ENCODE data around the gene FBXL3. TPM values are rescaled to one million over a fixed set of nuclear protein-coding genes. Genes with fewer than 3 reads are reported as not detected.

FBXL3 gene
- polyA plus RNA-seq, 1 donor from 2014 or later = 44.1 TPM

- no peaks in the 10 kb centered on the region for H3K9me2 ChIP-seq (ENCODE audit: insufficient read depth, low read length)
- no peak overlapping the region for H3K4me2 ChIP-seq (ENCODE audit: low read length)
- no peak overlapping the region for H2AFZ ChIP-seq (ENCODE audit: low read depth, low read length)
- no peaks in the 10 kb centered on the region for H3F3A ChIP-seq (ENCODE audit: insufficient read depth, low read length, poor library complexity, severe bottlenecking)
- H3K79me2 ChIP-seq (replicated peaks; ENCODE audit: insufficient read depth, low read length) = no peaks in the 10 kb centered on the region
- peaks cover 9% of the 10 kb centered on the region for H3K27me3 ChIP-seq (ENCODE audit: insufficient read depth, low read depth, low read length)
- no peaks in the 10 kb centered on the region for H3K9me3 ChIP-seq (ENCODE audit: low read length)
- TF ChIP-seq EP300 (conservative IDR thresholded peaks at IDR 0.05; ENCODE audit: poor library complexity, severe bottlenecking) (no peak), EZH2 (IDR thresholded peaks at IDR 0.05; ENCODE audit: borderline replicate concordance, insufficient read depth, low read length, poor library complexity, severe bottlenecking) (no peak), POLR2AphosphoS5 (IDR thresholded peaks at IDR 0.05) (no peak), TAF1 (IDR thresholded peaks at IDR 0.05; ENCODE audit: low read depth) (no peak), MXI1 (conservative IDR thresholded peaks at IDR 0.05; ENCODE audit: poor library complexity, severe bottlenecking) (no peak), REST (IDR thresholded peaks at IDR 0.05; ENCODE audit: borderline replicate concordance) (no peak), RAD21 (conservative IDR thresholded peaks at IDR 0.05) (no peak)
- no peak overlapping the region for H3K9ac ChIP-seq (ENCODE audit: low read length)
- H3K27ac ChIP-seq (ENCODE audit: low read length) = no peak overlapping the region
- H3K4me3 ChIP-seq (ENCODE audit: low read length) = no peak overlapping the region
- no peaks in the 10 kb centered on the region for H4K20me1 ChIP-seq (ENCODE audit: insufficient read depth)
- no peaks in the 10 kb centered on the region for H3K36me3 ChIP-seq (ENCODE audit: insufficient read depth, low read length)
Observed at GRCh38 chr13:76976490-76976889, 50.5 kb downstream of the FBXL3 start.

- Histone ChIP-seq H3K27ac (ENCODE audit: low read length) (no peak overlapping the region), H3K4me3 (ENCODE audit: low read length) (no peak overlapping the region), H3K9me3 (ENCODE audit: low read length) (no peaks in the 10 kb centered on the region), H3K27me3 (ENCODE audit: insufficient read depth, low read depth, low read length) (peaks cover 9% of the 10 kb centered on the region), H3K4me2 (ENCODE audit: low read length) (no peak overlapping the region), H3F3A (ENCODE audit: insufficient read depth, low read length, poor library complexity, severe bottlenecking) (no peaks in the 10 kb centered on the region), H3K9ac (ENCODE audit: low read length) (no peak overlapping the region), H4K20me1 (ENCODE audit: insufficient read depth) (no peaks in the 10 kb centered on the region), H3K79me2 (replicated peaks; ENCODE audit: insufficient read depth, low read length) (no peaks in the 10 kb centered on the region), H2AFZ (ENCODE audit: low read depth, low read length) (no peak overlapping the region), H3K9me2 (ENCODE audit: insufficient read depth, low read length) (no peaks in the 10 kb centered on the region), H3K36me3 (ENCODE audit: insufficient read depth, low read length) (no peaks in the 10 kb centered on the region)
- TF ChIP-seq RAD21 (conservative IDR thresholded peaks at IDR 0.05) (no peak), REST (IDR thresholded peaks at IDR 0.05; ENCODE audit: borderline replicate concordance) (no peak), EP300 (conservative IDR thresholded peaks at IDR 0.05; ENCODE audit: poor library complexity, severe bottlenecking) (no peak), EZH2 (IDR thresholded peaks at IDR 0.05; ENCODE audit: borderline replicate concordance, insufficient read depth, low read length, poor library complexity, severe bottlenecking) (no peak), MXI1 (conservative IDR thresholded peaks at IDR 0.05; ENCODE audit: poor library complexity, severe bottlenecking) (no peak), TAF1 (IDR thresholded peaks at IDR 0.05; ENCODE audit: low read depth) (no peak), SMC3 (conservative IDR thresholded peaks at IDR 0.05; ENCODE audit: poor library complexity) (no peak), CTCF (IDR thresholded peaks at IDR 0.05; ENCODE audit: poor library complexity, severe bottlenecking) (no peak), POLR2AphosphoS5 (IDR thresholded peaks at IDR 0.05) (no peak)
Observed at GRCh38 chr13:76975863-76976262, 51.1 kb downstream of the FBXL3 start.

All from neural cell (in vitro differentiated cells).